Trophoblast cell (in vitro differentiated cells and primary cell): Measurements from ENCODE around the gene HK2.
A peak's percentile ranks its signal among the peaks of the same experiment; 100 is the strongest.

ENCODE experiments used
- DNase-seq, 2 donors: peaks; one replicate each; pipeline ENCODE4 v3.0.0-alpha.2; 2016
- H2AFZ ChIP-seq: 2 replicates; pipeline ENCODE4 v1.6.1; 2013; ENCODE audit warnings: low read length, moderate library complexity, mild to moderate bottlenecking; ENCODE audit not compliant: insufficient read depth, poor library complexity
- H2AK5ac ChIP-seq: 2 replicates; pipeline ENCODE4 v1.6.1; 2013; ENCODE audit warnings: mild to moderate bottlenecking, low read length
- H2BK120ac ChIP-seq: 2 replicates; pipeline ENCODE4 v1.6.1; 2013; ENCODE audit warnings: low read length, mild to moderate bottlenecking, moderate library complexity; ENCODE audit not compliant: insufficient read depth, poor library complexity
- H2BK12ac ChIP-seq: 2 replicates; pipeline ENCODE4 v1.6.1; 2013; ENCODE audit warnings: mild to moderate bottlenecking, low read length, moderate library complexity
- H2BK5ac ChIP-seq: 2 replicates; pipeline ENCODE4 v1.6.1; 2013; ENCODE audit warnings: low read length, low read depth, moderate library complexity, mild to moderate bottlenecking; ENCODE audit not compliant: poor library complexity
- H3K14ac ChIP-seq: 2 replicates; pipeline ENCODE4 v1.6.1; 2013; ENCODE audit warnings: mild to moderate bottlenecking, low read length
- H3K18ac ChIP-seq: 2 replicates; pipeline ENCODE4 v1.6.1; 2013; ENCODE audit warnings: mild to moderate bottlenecking, low read length
- H3K23ac ChIP-seq: 2 replicates; pipeline ENCODE4 v1.6.1; 2013; ENCODE audit warnings: low read length
- H3K27ac ChIP-seq: 2 replicates; pipeline ENCODE4 v1.5.1; 2013; ENCODE audit warnings: low read depth, mild to moderate bottlenecking, inconsistent platforms, low read length, moderate library complexity
- H3K27me3 ChIP-seq: 2 replicates; pipeline ENCODE4 v1.6.1; 2013; ENCODE audit warnings: inconsistent platforms, mild to moderate bottlenecking, low read length, moderate library complexity; ENCODE audit not compliant: insufficient read depth
- H3K36me3 ChIP-seq, 2 experiments: 1 replicate in 1 of 2; 2 replicates in 1 of 2; pipeline ENCODE4 v1.6.1; 2013; ENCODE audit warnings: low read length in 2 of 2, mild to moderate bottlenecking in 2 of 2, moderate library complexity in 1 of 2; ENCODE audit not compliant: insufficient read depth in 2 of 2, control insufficient read depth in 1 of 2
- H3K4ac ChIP-seq: 2 replicates; pipeline ENCODE4 v1.6.1; 2013; ENCODE audit warnings: low read depth, mild to moderate bottlenecking, low read length, moderate library complexity
- H3K4me1 ChIP-seq, 2 experiments: 1 replicate in 1 of 2; 2 replicates in 1 of 2; pipeline ENCODE4 v1.6.1; 2013; ENCODE audit warnings: low read length in 2 of 2, mild to moderate bottlenecking in 2 of 2, moderate library complexity in 1 of 2; ENCODE audit not compliant: insufficient read depth in 2 of 2, control insufficient read depth in 1 of 2
- H3K4me2 ChIP-seq: 2 replicates; pipeline ENCODE4 v1.6.1; 2013; ENCODE audit warnings: inconsistent platforms, mild to moderate bottlenecking, low read length, moderate library complexity
- H3K4me3 ChIP-seq: 2 replicates; pipeline ENCODE4 v1.5.1; 2013; ENCODE audit warnings: mild to moderate bottlenecking, low read depth, low read length, inconsistent platforms
- H3K79me1 ChIP-seq: one replicate; pipeline ENCODE4 v1.6.1; 2013; ENCODE audit warnings: low read length
- H3K79me2 ChIP-seq: 2 replicates; pipeline ENCODE4 v1.6.1; 2013; ENCODE audit warnings: low read length, mild to moderate bottlenecking; ENCODE audit not compliant: control insufficient read depth, insufficient read depth, poor library complexity
- H3K9ac ChIP-seq: 2 replicates; pipeline ENCODE4 v1.6.1; 2013; ENCODE audit warnings: mild to moderate bottlenecking, low read length
- H3K9me3 ChIP-seq: 2 replicates; pipeline ENCODE4 v1.6.1; 2013; ENCODE audit warnings: low read depth, mild to moderate bottlenecking, control low read depth, inconsistent platforms, low read length; ENCODE audit not compliant: insufficient read depth
- H4K12ac ChIP-seq: 2 replicates; pipeline ENCODE4 v1.6.1; 2013; ENCODE audit warnings: low read depth, mild to moderate bottlenecking, low read length, moderate library complexity
- H4K8ac ChIP-seq: 2 replicates; pipeline ENCODE4 v1.6.1; 2013; ENCODE audit warnings: low read depth, mild to moderate bottlenecking, low read length, moderate library complexity
- H4K91ac ChIP-seq: one replicate; pipeline ENCODE4 v1.6.1; 2013; ENCODE audit warnings: low read depth, mild to moderate bottlenecking, low read length, moderate library complexity
- WGBS: extraction: QIAGEN DNeasy Blood & Tissue Kit; methylation state at CpG from one replicate; pipeline ENCODE4 v1.1.7; 2013; ENCODE audit warnings: missing lambda C conversion rate; ENCODE audit not compliant: insufficient read length, insufficient coverage; ENCODE audit errors: extremely low coverage; 5-methylcytosine and 5-hydroxymethylcytosine counted together

Gene HK2

GRCh38 chr2:74835831-74836674, 2.1 kb downstream of the HK2 start:
- no peak overlapping the region for H2BK12ac ChIP-seq
- no CpG with 5 or more reads among the region's 15 CpGs for WGBS
- no peak overlapping the region for H4K8ac ChIP-seq
- no peak overlapping the region for H3K23ac ChIP-seq
- H3K14ac ChIP-seq, result no peak overlapping the region
- peak overlapping the region; percentile 40 for H3K4ac ChIP-seq
- H3K36me3 ChIP-seq, result no peaks in the 10 kb centered on the region
- H4K12ac ChIP-seq, result no peak overlapping the region
- no peak overlapping the region for H2BK5ac ChIP-seq
- H3K79me1 ChIP-seq, result peaks cover 12% of the 10 kb centered on the region
- H3K4me1 ChIP-seq, result peaks cover 6 to 20% of the 10 kb centered on the region in 2 experiments
- no peak overlapping the region for H3K18ac ChIP-seq
- no peak overlapping the region for H2BK120ac ChIP-seq
- H3K9ac ChIP-seq, result no peak overlapping the region
- peak overlapping the region; percentile 6 for H3K4me3 ChIP-seq
- no peaks in the 10 kb centered on the region for H3K27me3 ChIP-seq
- no peak overlapping the region for H2AK5ac ChIP-seq
- H3K4me2 ChIP-seq, result peak overlapping the region; percentile 89
- no peak overlapping the region for H3K27ac ChIP-seq
- H3K9me3 ChIP-seq, result no peaks in the 10 kb centered on the region
- no peak overlapping the region for H4K91ac ChIP-seq
- no peak overlapping the region for H2AFZ ChIP-seq
- peak; percentile 21 to 81 for DNase-seq
- H3K79me2 ChIP-seq, result peaks cover 12% of the 10 kb centered on the region

- no peak overlapping the region for H2BK120ac ChIP-seq
- peaks cover 12% of the 10 kb centered on the region for H3K79me1 ChIP-seq
- no peak overlapping the region for H3K27ac ChIP-seq
- H4K12ac ChIP-seq, result no peak overlapping the region
- no peaks in the 10 kb centered on the region for H3K27me3 ChIP-seq
- no peak overlapping the region for H3K14ac ChIP-seq
- H3K4ac ChIP-seq, result peak overlapping the region; percentile 15
- H3K4me3 ChIP-seq, result no peak overlapping the region
- H2AK5ac ChIP-seq, result no peak overlapping the region
- H4K8ac ChIP-seq, result no peak overlapping the region
- peak overlapping the region; percentile 47 for H3K18ac ChIP-seq
- H4K91ac ChIP-seq, result no peak overlapping the region
- no CpG with 5 or more reads among the region's 9 CpGs for WGBS
- no peaks in the 10 kb centered on the region for H3K9me3 ChIP-seq
- no peak overlapping the region for H2BK12ac ChIP-seq
- H3K9ac ChIP-seq, result no peak overlapping the region
- H3K23ac ChIP-seq, result no peak overlapping the region
- peaks cover 8 to 20% of the 10 kb centered on the region in 2 experiments for H3K4me1 ChIP-seq
- H3K79me2 ChIP-seq, result peaks cover 14% of the 10 kb centered on the region
- no peak overlapping the region for H2BK5ac ChIP-seq
- no peak for DNase-seq
- no peak overlapping the region for H2AFZ ChIP-seq
- no peak overlapping the region for H3K4me2 ChIP-seq
- no peaks in the 10 kb centered on the region for H3K36me3 ChIP-seq
Measured at GRCh38 chr2:74836675-74837401, 2.9 kb downstream of the HK2 start.

- H4K8ac ChIP-seq, result no peak overlapping the region
- H3K36me3 ChIP-seq, result no peaks in the 10 kb centered on the region
- peak overlapping the region; percentile 42 for H2BK12ac ChIP-seq
- no peak overlapping the region for H3K18ac ChIP-seq
- H3K9me3 ChIP-seq, result no peaks in the 10 kb centered on the region
- no peak overlapping the region for H3K9ac ChIP-seq
- H3K23ac ChIP-seq, result no peak overlapping the region
- peak overlapping the region; percentile 81 for H2AK5ac ChIP-seq
- H3K4me1 ChIP-seq, result peaks cover 37 to 39% of the 10 kb centered on the region in 2 experiments
- H3K14ac ChIP-seq, result no peak overlapping the region
- H3K79me2 ChIP-seq, result peaks cover 13% of the 10 kb centered on the region
- H2BK5ac ChIP-seq, result no peak overlapping the region
- H3K4me3 ChIP-seq, result no peak overlapping the region
- no peak overlapping the region for H3K27ac ChIP-seq
- no peaks in the 10 kb centered on the region for H3K27me3 ChIP-seq
- no peak overlapping the region for H2BK120ac ChIP-seq
- no peak overlapping the region for H4K12ac ChIP-seq
- no peak overlapping the region for H4K91ac ChIP-seq
- no peak overlapping the region for H2AFZ ChIP-seq
- DNase-seq, result no peak
- WGBS, result no CpG with 5 or more reads among the region's 2 CpGs
- H3K4me2 ChIP-seq, result no peak overlapping the region
- H3K4ac ChIP-seq, result peak overlapping the region; percentile 0
- peaks cover 17% of the 10 kb centered on the region for H3K79me1 ChIP-seq
Measured at GRCh38 chr2:74841641-74842040, 7.7 kb downstream of the HK2 start.

DNA sequence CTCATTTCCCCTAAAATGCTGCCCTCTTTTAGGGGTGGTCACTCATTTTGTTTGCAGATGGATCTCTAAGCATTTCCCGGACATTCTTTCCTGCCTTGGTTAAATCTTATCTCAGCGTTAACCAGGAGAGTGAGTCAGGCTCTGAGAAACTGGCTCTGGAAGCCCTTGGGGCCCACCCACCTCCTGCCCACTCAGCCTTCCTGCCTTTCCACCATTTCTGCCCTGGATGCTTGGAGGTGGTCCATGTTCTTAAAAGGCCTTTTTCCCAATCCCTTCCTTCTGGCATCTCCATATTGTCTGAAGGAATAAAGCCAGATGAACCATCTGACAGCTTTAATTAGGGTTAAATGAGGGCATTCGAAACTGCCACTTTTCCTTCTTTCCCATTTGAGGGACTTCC, 9.5 kb downstream of the HK2 start:
- H2BK120ac ChIP-seq, result peak overlapping the region; percentile 74
- no peak overlapping the region for H2AFZ ChIP-seq

More for the DNA sequence above, 9.5 kb downstream of the HK2 start:
- WGBS, result no CpG with 5 or more reads among the region's 3 CpGs
- Histone ChIP-seq H3K14ac (peak overlapping the region; percentile 55), H4K8ac (peak overlapping the region; percentile 8), H3K18ac (peak overlapping the region; percentile 10), H3K36me3 (no peaks in the 10 kb centered on the region), H3K79me2 (peaks cover 9% of the 10 kb centered on the region), H2BK5ac (peak overlapping the region; percentile 34), H3K4ac (no peak overlapping the region), H3K27ac (peak overlapping the region; percentile 73), H3K27me3 (no peaks in the 10 kb centered on the region), H3K79me1 (peaks cover 17% of the 10 kb centered on the region), H2BK12ac (peak overlapping the region; percentile 76), H2AK5ac (peak overlapping the region; percentile 16), H4K91ac (peak overlapping the region; percentile 39), H3K4me2 (peak overlapping the region; percentile 28), H3K9ac (no peak overlapping the region), H3K23ac (no peak overlapping the region), H4K12ac (no peak overlapping the region), H3K9me3 (no peaks in the 10 kb centered on the region), H3K4me1 (peaks cover 30 to 31% of the 10 kb centered on the region in 2 experiments), H3K4me3 (no peak overlapping the region)
- peak in 1 of 2 donors; percentile 43 for DNase-seq
